Mesenchymal stem cell (in vitro differentiated cells and primary cell): Measurements from ENCODE around the gene HIVEP2.

Source experiments
- DNase-seq: peaks from one replicate; pipeline ENCODE4 v3.0.0-alpha.2; 2013
- H2AFZ ChIP-seq: one replicate; pipeline ENCODE4 v1.6.1; 2013; ENCODE audit warnings: low read depth, mild to moderate bottlenecking, control low read depth, inconsistent platforms, low read length, moderate library complexity
- H2AK5ac ChIP-seq: 2 replicates; pipeline ENCODE4 v1.6.1; 2013; ENCODE audit warnings: low read length, moderate library complexity, mild to moderate bottlenecking, inconsistent platforms; ENCODE audit not compliant: severe bottlenecking
- H2BK120ac ChIP-seq: one replicate; pipeline ENCODE4 v1.6.1; 2013; ENCODE audit warnings: low read depth, mild to moderate bottlenecking, inconsistent platforms, low read length, moderate library complexity
- H2BK12ac ChIP-seq, 2 experiments: one replicate each; pipeline ENCODE4 v1.6.1; 2013; ENCODE audit warnings: inconsistent platforms in 2 of 2, low read length in 2 of 2, mild to moderate bottlenecking in 2 of 2, moderate library complexity in 2 of 2, control low read depth in 1 of 2
- H2BK15ac ChIP-seq: one replicate; pipeline ENCODE4 v1.6.1; 2013; ENCODE audit warnings: mild to moderate bottlenecking, low read depth, inconsistent platforms; ENCODE audit not compliant: poor library complexity, severe bottlenecking
- H2BK5ac ChIP-seq: 2 replicates; pipeline ENCODE4 v1.6.1; 2013; ENCODE audit warnings: low read depth, mild to moderate bottlenecking, low read length, control low read depth, inconsistent platforms; ENCODE audit not compliant: poor library complexity, severe bottlenecking
- H3K14ac ChIP-seq, 2 experiments: one replicate each; pipeline ENCODE4 v1.6.1; 2013; ENCODE audit warnings: inconsistent platforms in 2 of 2, low read length in 2 of 2, control low read depth in 1 of 2, mild to moderate bottlenecking in 1 of 2, moderate library complexity in 1 of 2
- H3K18ac ChIP-seq, 2 experiments: one replicate each; pipeline ENCODE4 v1.6.1; 2013; ENCODE audit warnings: inconsistent platforms in 2 of 2, low read length in 2 of 2, control low read depth in 1 of 2, low read depth in 1 of 2, mild to moderate bottlenecking in 1 of 2
- H3K23ac ChIP-seq, 2 experiments: one replicate each; pipeline ENCODE4 v1.6.1; 2013; ENCODE audit warnings: inconsistent platforms in 2 of 2, low read length in 2 of 2, mild to moderate bottlenecking in 2 of 2, moderate library complexity in 2 of 2, control low read depth in 1 of 2
- H3K27ac ChIP-seq: 2 replicates; pipeline ENCODE4 v1.5.1; 2013; ENCODE audit warnings: mild to moderate bottlenecking, moderate library complexity, low read length, control low read depth, inconsistent platforms; ENCODE audit not compliant: poor library complexity, severe bottlenecking
- H3K27me3 ChIP-seq, 2 experiments: 2 replicates each; pipeline versions ENCODE4 v1.6.1 to v1.7.0; 2013; ENCODE audit warnings: low read length in 2 of 2, mild to moderate bottlenecking in 2 of 2, moderate library complexity in 2 of 2, control low read depth in 1 of 2, inconsistent platforms in 1 of 2; ENCODE audit not compliant: control insufficient read depth in 1 of 2, insufficient read depth in 1 of 2
- H3K36me3 ChIP-seq, 2 experiments: 2 replicates each; pipeline versions ENCODE4 v1.6.1 to v1.7.0; 2013; ENCODE audit warnings: low read length in 2 of 2, control low read depth in 1 of 2, inconsistent platforms in 1 of 2, low read depth in 1 of 2, mild to moderate bottlenecking in 1 of 2; ENCODE audit not compliant: insufficient read depth in 2 of 2, control insufficient read depth in 1 of 2
- H3K4ac ChIP-seq, 2 experiments: one replicate each; pipeline ENCODE4 v1.6.1; 2013; ENCODE audit warnings: inconsistent platforms in 2 of 2, low read length in 2 of 2, mild to moderate bottlenecking in 2 of 2, moderate library complexity in 2 of 2, control low read depth in 1 of 2, low read depth in 1 of 2
- H3K4me1 ChIP-seq: 2 replicates; pipeline ENCODE4 v1.6.1; 2013; ENCODE audit warnings: low read depth, low read length, control low read depth; ENCODE audit not compliant: control insufficient read depth, insufficient read depth
- H3K4me2 ChIP-seq: 2 replicates; pipeline ENCODE4 v1.6.1; 2013; ENCODE audit warnings: low read length, mild to moderate bottlenecking, inconsistent platforms; ENCODE audit not compliant: poor library complexity, severe bottlenecking
- H3K4me3 ChIP-seq, 2 experiments: 2 replicates each; pipeline versions ENCODE4 v1.5.1 to v1.7.0; 2013; ENCODE audit warnings: low read length in 2 of 2, mild to moderate bottlenecking in 2 of 2, control low read depth in 1 of 2, low read depth in 1 of 2; ENCODE audit not compliant: insufficient read depth in 1 of 2
- H3K79me1 ChIP-seq: replicated peaks from 2 replicates; pipeline ENCODE4 v1.6.1; 2013; ENCODE audit warnings: mild to moderate bottlenecking, control low read depth, low read length, inconsistent platforms; ENCODE audit not compliant: poor library complexity, severe bottlenecking
- H3K9ac ChIP-seq: 2 replicates; pipeline ENCODE4 v1.7.0; 2013; ENCODE audit warnings: mild to moderate bottlenecking, low read length, moderate library complexity
- H3K9me3 ChIP-seq: 2 replicates; pipeline ENCODE4 v1.7.0; 2013; ENCODE audit warnings: mild to moderate bottlenecking, low read length; ENCODE audit not compliant: control insufficient read depth
- H4K8ac ChIP-seq: one replicate; pipeline ENCODE4 v1.6.1; 2013; ENCODE audit warnings: inconsistent platforms, mild to moderate bottlenecking, low read length, moderate library complexity
- H4K91ac ChIP-seq: one replicate; pipeline ENCODE4 v1.6.1; 2013; ENCODE audit warnings: mild to moderate bottlenecking, low read length, inconsistent platforms
- WGBS: methylation state at CpG from one replicate; pipeline ENCODE4 v1.1.7; 2013; ENCODE audit warnings: mixed read lengths; 5-methylcytosine and 5-hydroxymethylcytosine counted together

The HIVEP2 gene

GRCh38 chr6:142758629-142759025 is 186.3 kb downstream of the HIVEP2 start:
- WGBS, result 100% methylated on average over 1 of the region's 4 CpGs
- no peak overlapping the region for H2AFZ ChIP-seq
- H2BK15ac ChIP-seq, result no peak overlapping the region
- H2BK5ac ChIP-seq, result no peak overlapping the region
- H4K91ac ChIP-seq, result no peak overlapping the region
- H2BK120ac ChIP-seq, result no peak overlapping the region
- DNase-seq, result no peak
- no peaks in the 10 kb centered on the region for H3K9me3 ChIP-seq
- H3K9ac ChIP-seq, result no peak overlapping the region
- peaks cover 1% of the 10 kb centered on the region for H3K79me1 ChIP-seq
- H3K36me3 ChIP-seq, result peaks cover 4 to 73% of the 10 kb centered on the region in 2 experiments
- no peaks in the 10 kb centered on the region for H3K27me3 ChIP-seq
- H3K23ac ChIP-seq, result no peak overlapping the region
- H3K4me1 ChIP-seq, result peaks cover 7% of the 10 kb centered on the region
- no peak overlapping the region for H2BK12ac ChIP-seq
- no peak overlapping the region for H4K8ac ChIP-seq
- no peak overlapping the region for H3K4me2 ChIP-seq
- no peak overlapping the region for H3K4me3 ChIP-seq
- no peak overlapping the region for H3K27ac ChIP-seq
- H3K18ac ChIP-seq, result no peak overlapping the region
- no peak overlapping the region for H3K4ac ChIP-seq
- H3K14ac ChIP-seq, result no peak overlapping the region
- H2AK5ac ChIP-seq, result no peak overlapping the region

GRCh38 chr6:142757852-142758628 is 186.9 kb downstream of the HIVEP2 start:
- Histone ChIP-seq H3K9ac (no peak overlapping the region), H4K8ac (no peak overlapping the region), H2BK15ac (no peak overlapping the region), H3K9me3 (no peaks in the 10 kb centered on the region), H3K27ac (no peak overlapping the region), H4K91ac (no peak overlapping the region), H3K14ac (no peak overlapping the region), H3K36me3 (peaks cover 9 to 79% of the 10 kb centered on the region in 2 experiments), H3K4me3 (no peak overlapping the region), H3K18ac (no peak overlapping the region), H3K4ac (no peak overlapping the region), H2BK5ac (no peak overlapping the region), H3K79me1 (peaks cover 4% of the 10 kb centered on the region), H3K23ac (no peak overlapping the region), H3K4me2 (no peak overlapping the region), H2AFZ (no peak overlapping the region), H2BK120ac (no peak overlapping the region), H3K4me1 (peaks cover 5% of the 10 kb centered on the region), H2BK12ac (no peak overlapping the region), H2AK5ac (no peak overlapping the region), H3K27me3 (no peaks in the 10 kb centered on the region)
- 99% methylated on average over 4 of the region's 4 CpGs for WGBS
- DNase-seq, result no peak

GRCh38 chr6:142756215-142756630 is 188.8 kb downstream of the HIVEP2 start:
- Histone ChIP-seq H3K4ac (no peak overlapping the region), H3K79me1 (peaks cover 4% of the 10 kb centered on the region), H3K9ac (no peak overlapping the region), H2AFZ (no peak overlapping the region), H4K91ac (no peak overlapping the region), H2BK12ac (no peak overlapping the region), H3K4me3 (no peak overlapping the region), H3K36me3 (peaks cover 12 to 84% of the 10 kb centered on the region in 2 experiments), H3K14ac (no peak overlapping the region), H3K4me2 (no peak overlapping the region), H3K23ac (no peak overlapping the region), H3K4me1 (peaks cover 5% of the 10 kb centered on the region), H3K27ac (no peak overlapping the region), H3K18ac (no peak overlapping the region), H3K9me3 (no peaks in the 10 kb centered on the region), H2BK5ac (no peak overlapping the region), H4K8ac (no peak overlapping the region), H2BK120ac (no peak overlapping the region), H3K27me3 (no peaks in the 10 kb centered on the region), H2AK5ac (no peak overlapping the region), H2BK15ac (peak overlapping the region; percentile 63)
- WGBS, result 25% methylated on average over 2 of the region's 2 CpGs
- DNase-seq, result peak; percentile 13

- Histone ChIP-seq H3K79me1 (peaks cover 4% of the 10 kb centered on the region), H3K9me3 (no peaks in the 10 kb centered on the region), H3K23ac (no peak overlapping the region), H2AK5ac (no peak overlapping the region), H2BK120ac (no peak overlapping the region), H2BK12ac (no peak overlapping the region), H2AFZ (no peak overlapping the region), H3K36me3 (peaks cover 12 to 54% of the 10 kb centered on the region in 2 experiments), H2BK5ac (no peak overlapping the region), H3K4me2 (no peak overlapping the region), H3K4me3 (no peak overlapping the region), H3K14ac (no peak overlapping the region), H2BK15ac (no peak overlapping the region), H4K91ac (no peak overlapping the region), H3K4me1 (peaks cover 5% of the 10 kb centered on the region), H3K27ac (no peak overlapping the region), H4K8ac (peak overlapping the region; percentile 48), H3K9ac (no peak overlapping the region), H3K4ac (no peak overlapping the region), H3K18ac (no peak overlapping the region), H3K27me3 (no peaks in the 10 kb centered on the region)
- WGBS, result 95% methylated on average over 12 of the region's 12 CpGs
- no peak for DNase-seq
Observed at GRCh38 chr6:142753196-142753595, 191.8 kb downstream of the HIVEP2 start.
